ENCODE data around the gene OTOG.

Gene OTOG

DNA sequence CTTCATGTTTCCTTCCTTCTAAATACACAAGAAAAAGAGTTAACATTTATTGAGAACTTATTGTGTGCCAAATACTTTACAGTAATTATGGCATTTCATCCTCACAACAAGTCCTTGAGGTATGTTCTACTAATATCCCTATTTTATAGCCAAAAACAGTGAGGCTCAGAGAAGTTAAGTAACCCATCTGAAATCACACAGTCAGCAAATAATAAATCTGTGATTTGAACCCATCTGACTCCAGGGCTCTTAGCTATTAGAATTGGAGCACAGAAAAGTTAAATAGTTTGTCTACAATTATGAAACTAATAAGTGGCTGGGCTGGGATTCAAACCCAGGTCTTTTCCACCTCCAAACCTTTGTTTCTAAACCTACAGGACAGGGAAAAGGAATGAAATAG is 135.8 kb downstream of the OTOG start:
- Histone ChIP-seq H3K27me3 (ENCODE audit: control insufficient read depth, insufficient read depth, low read length) (no peaks in the 10 kb centered on the region), H3K4me1 (ENCODE audit: control insufficient read depth, insufficient read depth, low read length) (no peaks in the 10 kb centered on the region; the same call in 1 of the 2 replicates), H3K4me3 (ENCODE audit: low read length) (no peak overlapping the region), H3K27ac (ENCODE audit: low read length) (no peak overlapping the region), H3K36me3 (ENCODE audit: control insufficient read depth, insufficient read depth, low read length) (no peaks in the 10 kb centered on the region), H3K9me3 (ENCODE audit: control insufficient read depth, insufficient read depth, low read length) (no peaks in the 10 kb centered on the region)
- DNase-seq (ENCODE audit: low read depth, low spot score), result no peak

DNA sequence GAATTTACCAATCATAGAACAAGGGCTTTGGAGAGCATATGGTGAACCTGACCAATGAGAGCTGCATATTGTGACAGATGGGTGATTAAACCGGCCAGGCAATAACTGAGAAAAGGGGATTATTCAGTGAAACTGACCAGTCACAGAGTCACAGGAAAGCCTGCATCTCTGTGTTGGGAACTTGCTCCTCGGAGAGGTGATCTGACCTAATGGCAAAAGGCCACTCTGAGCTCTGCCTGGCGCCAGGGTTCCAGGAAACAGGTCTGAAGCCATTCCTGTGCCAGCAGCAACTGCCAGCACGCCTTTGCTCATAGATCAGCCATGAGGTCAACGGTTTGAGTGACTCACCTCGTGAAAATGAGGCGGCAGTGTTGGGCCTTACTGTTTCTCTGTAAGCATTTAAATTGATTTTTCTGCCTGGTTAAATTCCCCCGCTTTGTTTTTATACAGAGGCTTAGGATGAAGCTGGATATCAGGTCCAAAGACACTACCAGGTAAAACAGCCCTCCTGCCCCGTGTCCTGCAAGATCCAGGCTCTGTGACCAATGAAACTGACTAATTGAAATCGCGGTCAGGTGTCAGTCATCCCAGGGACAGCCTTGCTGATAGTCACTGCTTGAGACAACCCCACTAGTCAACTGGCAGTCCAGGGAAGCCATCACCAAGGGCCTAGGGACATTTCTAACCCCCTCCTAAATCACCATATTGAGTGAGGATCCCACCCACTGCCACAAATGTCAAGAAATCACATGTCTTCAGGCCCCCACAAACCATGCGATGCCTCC is 136.5 kb downstream of the OTOG start:
- WGBS (ENCODE audit: insufficient coverage, insufficient read length), result no CpG with 5 or more reads among the region's 12 CpGs
- no peaks in the 10 kb centered on the region; the same call in 1 of the 2 replicates for H3K4me1 ChIP-seq (ENCODE audit: control insufficient read depth, insufficient read depth, low read length)
- no peaks in the 10 kb centered on the region for H3K36me3 ChIP-seq (ENCODE audit: control insufficient read depth, insufficient read depth, low read length)
- H3K27me3 ChIP-seq (ENCODE audit: control insufficient read depth, insufficient read depth, low read length), result no peaks in the 10 kb centered on the region
- H3K4me3 ChIP-seq (ENCODE audit: low read length), result no peak overlapping the region
- H3K27ac ChIP-seq (ENCODE audit: low read length), result no peak overlapping the region
- no peaks in the 10 kb centered on the region for H3K9me3 ChIP-seq (ENCODE audit: control insufficient read depth, insufficient read depth, low read length)
- DNase-seq (ENCODE audit: low read depth, low spot score), result no peak

DNA sequence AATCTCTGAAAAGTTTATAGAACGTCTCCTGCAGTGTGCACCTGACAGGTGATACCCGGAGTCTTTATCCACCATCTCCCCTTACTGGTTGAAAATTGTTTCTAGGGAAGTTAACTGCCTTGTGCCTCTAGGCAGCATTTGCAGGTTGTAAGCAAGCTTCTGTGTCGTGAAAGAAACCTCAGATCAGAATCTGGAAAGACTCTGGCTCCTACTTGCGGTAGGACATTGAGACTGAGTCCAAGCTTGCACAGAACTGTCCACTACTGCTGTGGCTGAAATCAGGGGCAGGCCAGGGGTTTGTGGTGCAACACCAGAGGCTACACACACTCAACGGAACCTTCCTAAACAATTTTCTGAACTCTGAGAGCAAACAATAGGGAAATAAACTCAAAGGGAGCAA is 137.5 kb downstream of the OTOG start:
- no peak overlapping the region for H3K4me3 ChIP-seq (ENCODE audit: low read length)
- H3K27ac ChIP-seq (ENCODE audit: low read length), result no peak overlapping the region
- H3K9me3 ChIP-seq (ENCODE audit: control insufficient read depth, insufficient read depth, low read length), result no peaks in the 10 kb centered on the region
- H3K36me3 ChIP-seq (ENCODE audit: control insufficient read depth, insufficient read depth, low read length), result no peaks in the 10 kb centered on the region
- H3K4me1 ChIP-seq (ENCODE audit: control insufficient read depth, insufficient read depth, low read length), result no peaks in the 10 kb centered on the region; the same call in 1 of the 2 replicates
- no peaks in the 10 kb centered on the region for H3K27me3 ChIP-seq (ENCODE audit: control insufficient read depth, insufficient read depth, low read length)
- DNase-seq (ENCODE audit: low read depth, low spot score), result no peak
- no CpG with 5 or more reads among the region's 5 CpGs for WGBS (ENCODE audit: insufficient coverage, insufficient read length)

DNA sequence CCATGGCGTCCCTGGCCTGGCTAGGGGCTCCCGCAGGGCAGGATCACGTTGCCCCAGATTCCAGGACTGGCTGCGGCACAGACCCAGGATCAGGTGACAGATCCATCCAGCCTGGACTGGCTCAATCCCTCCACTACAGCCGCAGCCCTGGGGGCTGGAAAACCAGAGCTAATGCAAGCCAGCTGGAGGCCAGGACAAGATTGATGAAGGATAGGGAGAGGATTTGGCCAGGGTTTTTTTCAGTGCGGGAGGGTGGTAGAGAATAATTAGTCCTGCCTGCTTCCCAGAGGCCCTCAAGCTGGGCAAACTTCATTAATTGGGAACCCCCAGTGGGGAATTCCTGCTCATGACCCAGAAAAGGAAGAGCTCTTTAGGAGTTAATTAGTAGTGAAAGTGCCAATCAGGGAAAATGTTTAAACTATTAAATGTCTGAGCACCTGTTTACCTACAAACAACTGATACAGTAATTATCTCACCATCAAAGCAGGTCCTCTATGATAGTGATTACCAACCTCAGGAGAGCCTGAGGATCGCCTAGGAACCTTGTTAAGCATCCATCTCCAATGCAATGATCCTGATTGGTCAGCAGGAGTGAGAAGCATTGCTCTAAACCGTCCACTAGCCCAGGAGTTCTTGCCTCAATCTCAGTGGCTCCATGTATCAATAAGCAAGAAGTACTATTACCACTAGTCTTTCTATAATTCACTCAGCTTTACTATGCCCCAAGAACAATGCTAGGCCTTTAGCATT is 139.3 kb downstream of the OTOG start:
- Histone ChIP-seq H3K27ac (ENCODE audit: low read length) (no peak overlapping the region), H3K36me3 (ENCODE audit: control insufficient read depth, insufficient read depth, low read length) (no peaks in the 10 kb centered on the region), H3K27me3 (ENCODE audit: control insufficient read depth, insufficient read depth, low read length) (no peaks in the 10 kb centered on the region), H3K9me3 (ENCODE audit: control insufficient read depth, insufficient read depth, low read length) (no peaks in the 10 kb centered on the region), H3K4me1 (ENCODE audit: control insufficient read depth, insufficient read depth, low read length) (no peaks in the 10 kb centered on the region; the same call in 1 of the 2 replicates), H3K4me3 (ENCODE audit: low read length) (no peak overlapping the region)
- WGBS (ENCODE audit: insufficient coverage, insufficient read length), result no CpG with 5 or more reads among the region's 8 CpGs
- DNase-seq (ENCODE audit: low read depth, low spot score), result no peak

DNA sequence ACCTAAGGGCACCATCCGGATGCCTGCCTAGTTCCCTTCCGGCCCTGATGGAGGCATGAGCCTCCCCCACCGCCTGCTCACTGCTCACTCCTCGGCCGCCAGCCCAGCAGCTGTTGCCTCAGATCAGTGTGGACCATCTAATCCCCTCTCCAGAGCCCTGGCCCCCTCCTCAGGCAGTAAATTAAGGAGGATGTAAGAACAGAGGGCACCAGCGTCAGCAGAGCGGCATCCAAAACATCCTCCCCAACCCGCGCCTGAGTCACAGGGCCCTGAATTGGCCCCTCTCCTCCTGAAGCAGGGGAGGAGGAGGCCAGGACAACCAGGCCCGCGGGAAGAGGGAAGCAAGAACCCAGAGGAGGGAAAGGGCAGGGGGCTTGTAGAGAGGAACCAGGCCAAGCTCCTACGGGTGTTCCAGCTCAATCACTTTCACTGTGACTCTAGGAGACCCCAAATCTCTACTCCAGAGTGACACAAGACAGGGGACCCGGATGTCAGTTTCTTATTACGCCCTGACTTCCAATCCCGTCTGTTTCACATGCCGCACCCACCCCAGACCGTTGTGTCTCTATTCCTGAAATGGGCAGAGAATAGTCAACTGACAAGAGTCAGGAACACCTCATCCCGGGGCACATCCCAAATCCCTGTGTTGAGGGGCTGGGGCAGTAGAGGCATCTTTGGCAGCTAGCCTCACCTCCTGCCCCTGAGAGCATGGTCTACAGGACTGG is 141.0 kb downstream of the OTOG start:
- DNase-seq (ENCODE audit: low read depth, low spot score), result no peak
- no peaks in the 10 kb centered on the region for H3K9me3 ChIP-seq (ENCODE audit: control insufficient read depth, insufficient read depth, low read length)
- WGBS (ENCODE audit: insufficient coverage, insufficient read length), result no CpG with 5 or more reads among the region's 18 CpGs
- no peaks in the 10 kb centered on the region for H3K27me3 ChIP-seq (ENCODE audit: control insufficient read depth, insufficient read depth, low read length)
- H3K4me1 ChIP-seq (ENCODE audit: control insufficient read depth, insufficient read depth, low read length), result no peaks in the 10 kb centered on the region; the same call in 1 of the 2 replicates
- no peaks in the 10 kb centered on the region for H3K36me3 ChIP-seq (ENCODE audit: control insufficient read depth, insufficient read depth, low read length)
- no peak overlapping the region for H3K4me3 ChIP-seq (ENCODE audit: low read length)
- no peak overlapping the region for H3K27ac ChIP-seq (ENCODE audit: low read length)

DNA sequence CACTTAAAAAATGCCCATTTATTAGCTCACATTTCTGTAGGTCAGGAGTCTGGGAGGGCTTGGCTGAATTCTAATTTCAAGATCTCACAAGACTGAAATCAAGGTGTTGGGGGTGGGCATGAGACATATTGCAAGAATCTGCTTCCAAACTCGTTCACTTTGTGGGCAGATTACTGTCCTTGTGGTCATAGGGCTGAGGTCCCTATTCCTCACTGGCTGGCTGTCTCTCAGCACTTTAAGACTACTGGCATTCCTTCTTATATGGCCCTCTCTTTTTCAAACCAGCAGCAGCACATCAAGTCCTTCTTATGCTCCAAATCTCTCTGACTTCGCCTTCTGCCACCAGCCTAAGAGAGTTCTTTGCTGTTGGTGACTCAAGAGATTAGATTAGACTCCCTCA is 144.5 kb downstream of the OTOG start:
- DNase-seq (ENCODE audit: low read depth, low spot score), result no peak
- H3K4me1 ChIP-seq (ENCODE audit: control insufficient read depth, insufficient read depth, low read length), result no peaks in the 10 kb centered on the region
- no CpG with 5 or more reads among the region's 2 CpGs for WGBS (ENCODE audit: insufficient coverage, insufficient read length)
- H3K4me3 ChIP-seq (ENCODE audit: low read length), result no peak overlapping the region
- no peaks in the 10 kb centered on the region for H3K9me3 ChIP-seq (ENCODE audit: control insufficient read depth, insufficient read depth, low read length)
- H3K27me3 ChIP-seq (ENCODE audit: control insufficient read depth, insufficient read depth, low read length), result peaks cover 10% of the 10 kb centered on the region; the same call in 1 of the 2 replicates
- H3K36me3 ChIP-seq (ENCODE audit: control insufficient read depth, insufficient read depth, low read length), result no peaks in the 10 kb centered on the region
- no peak overlapping the region for H3K27ac ChIP-seq (ENCODE audit: low read length)

DNA sequence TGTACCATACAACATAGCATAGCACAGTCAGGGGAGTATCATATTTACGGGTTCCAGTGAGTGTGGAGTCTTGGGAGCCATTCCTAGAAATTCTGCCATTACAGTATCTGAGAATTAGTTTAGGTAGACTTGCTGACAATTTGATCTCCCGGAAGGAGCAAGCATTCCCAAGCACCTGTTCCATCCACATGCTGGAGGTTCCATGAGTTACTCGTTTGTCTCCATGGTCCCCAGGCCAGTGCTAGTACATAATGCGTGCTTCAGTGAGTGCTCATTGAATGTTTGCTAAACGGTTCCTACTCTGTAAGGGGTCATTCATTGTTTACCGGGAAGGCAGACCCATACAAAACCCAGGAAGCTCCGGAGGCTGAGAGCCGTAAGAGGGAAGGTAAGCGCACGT is 144.9 kb downstream of the OTOG start:
- no CpG with 5 or more reads among the region's 10 CpGs for WGBS (ENCODE audit: insufficient coverage, insufficient read length)
- DNase-seq (ENCODE audit: low read depth, low spot score), result no peak
- H3K9me3 ChIP-seq (ENCODE audit: control insufficient read depth, insufficient read depth, low read length), result no peaks in the 10 kb centered on the region
- H3K4me3 ChIP-seq (ENCODE audit: low read length), result no peak overlapping the region
- no peak overlapping the region for H3K27ac ChIP-seq (ENCODE audit: low read length)
- H3K27me3 ChIP-seq (ENCODE audit: control insufficient read depth, insufficient read depth, low read length), result peaks cover 13% of the 10 kb centered on the region; the same call in 1 of the 2 replicates
- H3K36me3 ChIP-seq (ENCODE audit: control insufficient read depth, insufficient read depth, low read length), result no peaks in the 10 kb centered on the region
- H3K4me1 ChIP-seq (ENCODE audit: control insufficient read depth, insufficient read depth, low read length), result no peaks in the 10 kb centered on the region

DNA sequence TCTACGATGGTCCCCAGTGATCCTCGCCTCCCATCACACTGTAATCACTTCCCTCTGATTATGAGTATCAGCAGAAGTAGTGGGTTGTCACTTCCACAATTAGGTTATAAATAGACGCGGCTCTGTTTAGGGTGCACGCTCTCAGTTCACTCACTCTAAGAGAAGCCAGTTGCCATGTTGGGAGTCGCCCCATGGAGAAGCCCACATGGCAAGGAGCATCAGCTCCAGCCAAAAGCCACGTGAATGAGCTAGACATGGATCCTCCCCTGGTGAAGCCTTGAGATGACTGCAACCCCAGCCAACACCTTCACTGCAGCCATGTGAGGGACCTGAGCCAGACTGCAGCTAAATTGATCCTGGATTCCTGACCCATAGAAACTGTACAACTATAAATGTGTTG is 145.9 kb downstream of the OTOG start:
- Histone ChIP-seq H3K4me3 (ENCODE audit: low read length) (no peak overlapping the region), H3K9me3 (ENCODE audit: control insufficient read depth, insufficient read depth, low read length) (no peaks in the 10 kb centered on the region), H3K4me1 (ENCODE audit: control insufficient read depth, insufficient read depth, low read length) (no peaks in the 10 kb centered on the region), H3K27me3 (ENCODE audit: control insufficient read depth, insufficient read depth, low read length) (peaks cover 14% of the 10 kb centered on the region; the same call in 1 of the 2 replicates), H3K27ac (ENCODE audit: low read length) (no peak overlapping the region), H3K36me3 (ENCODE audit: control insufficient read depth, insufficient read depth, low read length) (no peaks in the 10 kb centered on the region)
- no CpG with 5 or more reads among the region's 7 CpGs for WGBS (ENCODE audit: insufficient coverage, insufficient read length)
- no peak for DNase-seq (ENCODE audit: low read depth, low spot score)

DNA sequence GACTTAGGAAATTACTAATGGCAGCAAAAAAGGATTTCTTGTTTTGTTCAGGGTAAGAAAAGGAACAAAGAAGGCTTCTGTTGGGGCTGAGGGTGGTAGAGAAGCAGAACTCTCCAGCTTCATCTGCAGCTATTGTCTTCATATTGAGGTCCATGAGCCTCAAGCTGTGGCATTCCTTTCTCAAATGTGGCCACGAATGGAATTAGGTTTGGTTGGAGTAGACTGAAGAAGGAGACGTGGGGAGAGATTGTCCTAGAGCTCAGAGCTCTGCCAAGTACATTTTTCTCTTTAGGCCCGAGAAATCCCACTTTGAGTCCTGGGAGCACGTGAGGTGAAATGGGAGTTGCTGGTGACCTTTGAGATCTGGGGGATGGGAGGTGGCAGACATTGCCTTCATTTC is 146.5 kb downstream of the OTOG start:
- Histone ChIP-seq H3K36me3 (ENCODE audit: control insufficient read depth, insufficient read depth, low read length) (no peaks in the 10 kb centered on the region), H3K9me3 (ENCODE audit: control insufficient read depth, insufficient read depth, low read length) (no peaks in the 10 kb centered on the region), H3K4me1 (ENCODE audit: control insufficient read depth, insufficient read depth, low read length) (no peaks in the 10 kb centered on the region), H3K27ac (ENCODE audit: low read length) (no peak overlapping the region), H3K4me3 (ENCODE audit: low read length) (no peak overlapping the region), H3K27me3 (ENCODE audit: control insufficient read depth, insufficient read depth, low read length) (peaks cover 14% of the 10 kb centered on the region; the same call in 1 of the 2 replicates)
- DNase-seq (ENCODE audit: low read depth, low spot score), result no peak
- WGBS (ENCODE audit: insufficient coverage, insufficient read length), result no CpG with 5 or more reads among the region's 4 CpGs

DNA sequence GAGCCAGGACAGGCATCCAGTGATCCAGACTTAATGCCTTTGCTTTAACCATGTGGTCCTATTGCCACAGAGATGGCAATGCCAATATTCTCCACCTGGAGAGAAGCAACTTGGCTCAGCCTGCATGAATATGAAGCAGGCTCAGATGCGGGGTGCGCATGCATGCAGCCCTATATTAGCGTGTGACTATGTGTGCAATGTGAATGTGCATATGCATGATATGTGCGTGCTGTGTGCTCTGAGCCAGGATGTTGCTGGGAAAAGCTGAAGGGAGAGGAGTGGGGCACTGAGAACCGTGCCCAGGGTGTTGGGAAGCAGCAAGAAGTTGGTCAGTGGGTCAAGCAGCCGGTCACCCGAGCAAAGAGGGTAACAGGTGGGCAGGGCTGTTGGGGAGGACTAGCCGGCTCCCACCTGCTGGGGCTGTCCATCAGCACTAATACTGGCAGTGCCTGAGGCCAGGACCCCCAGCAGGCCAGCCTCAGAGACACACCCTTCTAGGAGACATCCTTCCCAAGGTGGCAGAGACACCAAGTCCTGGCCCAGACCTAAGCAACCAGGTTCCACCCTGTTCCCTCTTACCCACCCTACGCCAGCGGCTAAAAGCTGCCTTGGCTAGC is 147.5 kb downstream of the OTOG start:
- no peaks in the 10 kb centered on the region for H3K4me1 ChIP-seq (ENCODE audit: control insufficient read depth, insufficient read depth, low read length)
- no peak overlapping the region for H3K4me3 ChIP-seq (ENCODE audit: low read length)
- no peaks in the 10 kb centered on the region for H3K36me3 ChIP-seq (ENCODE audit: control insufficient read depth, insufficient read depth, low read length)
- H3K27ac ChIP-seq (ENCODE audit: low read length), result no peak overlapping the region
- no peaks in the 10 kb centered on the region for H3K9me3 ChIP-seq (ENCODE audit: control insufficient read depth, insufficient read depth, low read length)
- no CpG with 5 or more reads among the region's 10 CpGs for WGBS (ENCODE audit: insufficient coverage, insufficient read length)
- DNase-seq (ENCODE audit: low read depth, low spot score), result no peak
- peaks cover 14% of the 10 kb centered on the region; the same call in 1 of the 2 replicates for H3K27me3 ChIP-seq (ENCODE audit: control insufficient read depth, insufficient read depth, low read length)

Data from iPS DF 6.9 (cell line).